Lung (tissue), 12 donors: ENCODE measurements around the gene IL4R. TPM values are rescaled to one million over a fixed set of nuclear protein-coding genes. Genes with fewer than 3 reads are reported as not detected.

Experiments
- ATAC-seq: fragments of 200-7000 bp; cut with Tn5 transposase; one replicate; pipeline ENCODE4 v1.9.1; 2020; ENCODE audit warnings: moderate number of reproducible peaks; ENCODE audit not compliant: insufficient read depth, low FRiP score
- DNase-seq, 3 donors: peaks; one replicate each; pipeline ENCODE4 v3.0.0-alpha.2; 2013 to 2017
- H3K27ac ChIP-seq, 2 donors: one replicate each; pipeline ENCODE4 v1.5.1; 2013; ENCODE audit warnings: mild to moderate bottlenecking in 2 of 2, moderate library complexity in 2 of 2, control low read depth in 1 of 2, inconsistent platforms in 1 of 2, low read depth in 1 of 2, low read length in 1 of 2
- H3K27me3 ChIP-seq, 3 donors: one replicate each; pipeline ENCODE4 v1.5.1; 2013; ENCODE audit warnings: low read length in 2 of 3; ENCODE audit not compliant: control insufficient read depth in 3 of 3, insufficient read depth in 3 of 3
- H3K36me3 ChIP-seq, 4 donors: one replicate each; pipeline ENCODE4 v1.5.1; 2013; ENCODE audit warnings: low read length in 4 of 4, mild to moderate bottlenecking in 1 of 4, moderate library complexity in 1 of 4; ENCODE audit not compliant: control insufficient read depth in 4 of 4, insufficient read depth in 4 of 4
- H3K4me1 ChIP-seq, 5 donors: one replicate each; pipeline ENCODE4 v1.5.1; 2013; ENCODE audit warnings: low read length in 5 of 5, mild to moderate bottlenecking in 2 of 5, moderate library complexity in 1 of 5; ENCODE audit not compliant: control insufficient read depth in 5 of 5, insufficient read depth in 5 of 5
- H3K4me3 ChIP-seq: one replicate; pipeline ENCODE4 v1.5.1; 2013; ENCODE audit warnings: mild to moderate bottlenecking, control low read depth, moderate library complexity
- H3K9ac ChIP-seq, 2 donors: one replicate each; pipeline ENCODE4 v1.5.1; 2013; ENCODE audit warnings: low read length in 2 of 2, control low read depth in 1 of 2; ENCODE audit not compliant: insufficient read depth in 1 of 2
- H3K9me3 ChIP-seq, 4 donors: one replicate each; pipeline ENCODE4 v1.5.1; 2013; ENCODE audit warnings: low read length in 3 of 4, mild to moderate bottlenecking in 1 of 4, moderate library complexity in 1 of 4; ENCODE audit not compliant: control insufficient read depth in 4 of 4, insufficient read depth in 3 of 4
- WGBS, 2 donors: extraction: QIAGEN DNeasy Blood & Tissue Kit; methylation state at CpG; one replicate each; pipeline ENCODE4 v1.1.7; 2013; 5-methylcytosine and 5-hydroxymethylcytosine counted together
- polyA plus RNA-seq, 2 donors: library from polyadenylated mRNA; stranded (reverse); fragments of 200-250 nt; gene quantifications; one replicate each; pipeline ENCODE4 v1.2.1, GENCODE V29; 2013
- total RNA-seq, 2 donors: library from RNA; depleted of rRNA in 1 of 2; stranded (reverse); fragments of >200 nt in 1 of 2; gene quantifications; one replicate each; pipeline ENCODE4 v1.2.1, GENCODE V29; 2014 to 2021
- TF ChIP-seq, protein P1 (sequence below): IDR thresholded peaks from 2 replicates; pipeline ENCODE4 v1.5.1; 2012; ENCODE audit warnings: mild to moderate bottlenecking; ENCODE audit errors: control extremely low read depth, extremely low read depth
- donor health status: control.
- donor health status: control.
- donor health status: Bipolar disorder and iron deficiency.
- donor health status: healthy.
- donor health status: DM: yes; HTN: yes; CAD: no.

IL4R gene
- total and polyA plus RNA-seq, 4 donors, result 61.3 to 175 (median 114) TPM

DNA sequence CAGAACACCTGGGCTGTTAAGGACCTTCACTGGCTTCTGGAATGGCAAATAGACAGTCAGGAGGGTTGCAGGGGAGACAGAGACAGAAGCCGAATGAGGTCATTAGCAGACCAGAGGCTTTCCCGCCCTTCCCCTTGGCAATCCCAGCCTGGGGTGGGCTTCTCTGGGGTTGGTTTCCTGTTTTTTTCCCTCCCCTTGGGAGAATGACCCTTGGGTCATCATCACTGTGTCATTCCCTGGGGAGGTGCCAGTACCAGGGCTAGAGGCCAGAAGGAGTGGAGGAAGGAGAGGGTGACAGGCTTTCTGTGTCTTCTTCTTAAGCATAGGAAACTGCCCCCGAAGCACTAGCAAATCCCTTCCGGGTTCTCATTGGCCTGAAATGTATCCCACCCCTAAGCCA, 45.3 kb downstream of the IL4R start:
- DNase-seq, result peak in 1 of 3 donors; percentile 11
- Histone ChIP-seq H3K36me3 (peaks cover 3 to 77% (median 15%) of the 10 kb centered on the region in 4 donors), H3K27ac (no peak overlapping the region)

DNA sequence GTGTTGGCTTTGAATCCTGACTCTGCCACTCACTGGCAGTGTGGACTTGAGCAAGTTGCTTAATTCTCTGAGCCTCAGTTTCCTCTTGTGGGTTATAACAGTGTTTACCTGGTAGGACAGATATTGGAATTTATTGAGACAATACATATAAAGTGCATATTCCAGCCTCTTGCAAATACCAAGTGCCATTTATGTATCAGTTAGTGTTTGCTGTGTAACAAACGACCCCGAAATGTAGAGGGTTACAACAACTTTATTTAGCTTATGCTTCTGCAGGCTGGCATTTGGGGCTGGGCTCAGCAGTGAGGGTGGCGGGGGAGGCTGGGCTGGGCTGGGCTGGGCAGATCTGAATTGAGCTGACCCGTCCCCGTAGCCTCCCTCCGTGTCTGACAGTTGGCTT, 45.8 kb downstream of the IL4R start:
- Histone ChIP-seq H3K27ac (no peak overlapping the region), H3K4me1 (peaks cover 0 to 11% (median 0%) of the 10 kb centered on the region in 5 donors), H3K9me3 (no peaks in the 10 kb centered on the region), H3K36me3 (peaks cover 3 to 73% (median 15%) of the 10 kb centered on the region in 4 donors), H3K9ac (no peak overlapping the region), H3K4me3 (no peak overlapping the region), H3K27me3 (no peaks in the 10 kb centered on the region)
- DNase-seq (no peak), ATAC-seq (no peak)
- TF ChIP-seq, protein P1, sequence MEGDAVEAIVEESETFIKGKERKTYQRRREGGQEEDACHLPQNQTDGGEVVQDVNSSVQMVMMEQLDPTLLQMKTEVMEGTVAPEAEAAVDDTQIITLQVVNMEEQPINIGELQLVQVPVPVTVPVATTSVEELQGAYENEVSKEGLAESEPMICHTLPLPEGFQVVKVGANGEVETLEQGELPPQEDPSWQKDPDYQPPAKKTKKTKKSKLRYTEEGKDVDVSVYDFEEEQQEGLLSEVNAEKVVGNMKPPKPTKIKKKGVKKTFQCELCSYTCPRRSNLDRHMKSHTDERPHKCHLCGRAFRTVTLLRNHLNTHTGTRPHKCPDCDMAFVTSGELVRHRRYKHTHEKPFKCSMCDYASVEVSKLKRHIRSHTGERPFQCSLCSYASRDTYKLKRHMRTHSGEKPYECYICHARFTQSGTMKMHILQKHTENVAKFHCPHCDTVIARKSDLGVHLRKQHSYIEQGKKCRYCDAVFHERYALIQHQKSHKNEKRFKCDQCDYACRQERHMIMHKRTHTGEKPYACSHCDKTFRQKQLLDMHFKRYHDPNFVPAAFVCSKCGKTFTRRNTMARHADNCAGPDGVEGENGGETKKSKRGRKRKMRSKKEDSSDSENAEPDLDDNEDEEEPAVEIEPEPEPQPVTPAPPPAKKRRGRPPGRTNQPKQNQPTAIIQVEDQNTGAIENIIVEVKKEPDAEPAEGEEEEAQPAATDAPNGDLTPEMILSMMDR, result no peak
- WGBS, 2 donors, result 79 to 90% methylated on average over 6 of the region's 6 CpGs

More for the DNA sequence above, 45.3 kb downstream of the IL4R start:
- Histone ChIP-seq H3K9ac (no peak overlapping the region), H3K4me3 (no peak overlapping the region), H3K4me1 (peaks cover 0 to 11% (median 0%) of the 10 kb centered on the region in 5 donors), H3K9me3 (no peaks in the 10 kb centered on the region), H3K27me3 (no peaks in the 10 kb centered on the region)
- 71 to 90% methylated on average over 4 of the region's 4 CpGs for WGBS, 2 donors
- no peak for ATAC-seq
- TF ChIP-seq, protein P1, result no peak

DNA sequence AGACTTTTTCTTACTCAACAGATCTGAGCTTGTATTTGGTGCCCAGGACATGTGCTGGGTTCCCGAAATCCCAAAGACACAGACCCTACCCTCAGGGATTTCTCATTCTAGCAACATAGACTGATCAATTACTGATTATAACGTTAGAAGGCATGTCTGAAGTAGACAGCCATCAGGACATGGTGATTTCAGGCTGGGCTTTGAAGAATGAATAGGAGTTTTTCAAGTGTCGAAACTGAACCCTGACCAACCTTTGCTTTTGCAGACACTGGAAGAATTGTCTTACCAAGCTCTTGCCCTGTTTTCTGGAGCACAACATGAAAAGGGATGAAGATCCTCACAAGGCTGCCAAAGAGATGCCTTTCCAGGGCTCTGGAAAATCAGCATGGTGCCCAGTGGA, 48.2 kb downstream of the IL4R start:
- H3K4me1 ChIP-seq, result peaks cover 0 to 11% (median 0%) of the 10 kb centered on the region in 5 donors
- TF ChIP-seq, protein P1, result no peak
- no peak for DNase-seq
- H3K9me3 ChIP-seq, result no peaks in the 10 kb centered on the region
- no peak overlapping the region for H3K27ac ChIP-seq
- H3K4me3 ChIP-seq, result no peak overlapping the region
- no peaks in the 10 kb centered on the region for H3K27me3 ChIP-seq
- ATAC-seq, result no peak
- WGBS, 2 donors, result 95 to 98% methylated on average over 3 of the region's 3 CpGs
- peaks cover 3 to 55% (median 15%) of the 10 kb centered on the region in 4 donors for H3K36me3 ChIP-seq
- H3K9ac ChIP-seq, result no peak overlapping the region

DNA sequence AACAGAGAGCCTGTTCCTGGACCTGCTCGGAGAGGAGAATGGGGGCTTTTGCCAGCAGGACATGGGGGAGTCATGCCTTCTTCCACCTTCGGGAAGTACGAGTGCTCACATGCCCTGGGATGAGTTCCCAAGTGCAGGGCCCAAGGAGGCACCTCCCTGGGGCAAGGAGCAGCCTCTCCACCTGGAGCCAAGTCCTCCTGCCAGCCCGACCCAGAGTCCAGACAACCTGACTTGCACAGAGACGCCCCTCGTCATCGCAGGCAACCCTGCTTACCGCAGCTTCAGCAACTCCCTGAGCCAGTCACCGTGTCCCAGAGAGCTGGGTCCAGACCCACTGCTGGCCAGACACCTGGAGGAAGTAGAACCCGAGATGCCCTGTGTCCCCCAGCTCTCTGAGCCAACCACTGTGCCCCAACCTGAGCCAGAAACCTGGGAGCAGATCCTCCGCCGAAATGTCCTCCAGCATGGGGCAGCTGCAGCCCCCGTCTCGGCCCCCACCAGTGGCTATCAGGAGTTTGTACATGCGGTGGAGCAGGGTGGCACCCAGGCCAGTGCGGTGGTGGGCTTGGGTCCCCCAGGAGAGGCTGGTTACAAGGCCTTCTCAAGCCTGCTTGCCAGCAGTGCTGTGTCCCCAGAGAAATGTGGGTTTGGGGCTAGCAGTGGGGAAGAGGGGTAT, 48.9 kb downstream of the IL4R start:
- Histone ChIP-seq H3K27ac (no peak overlapping the region), H3K4me1 (peaks cover 0 to 12% (median 0%) of the 10 kb centered on the region in 5 donors), H3K4me3 (no peak overlapping the region), H3K9ac (no peak overlapping the region), H3K36me3 (peaks cover 3 to 50% (median 15%) of the 10 kb centered on the region in 4 donors), H3K27me3 (no peaks in the 10 kb centered on the region), H3K9me3 (no peaks in the 10 kb centered on the region)
- ATAC-seq (no peak), DNase-seq (no peak)
- 92% methylated on average over 16 of the region's 16 CpGs for WGBS, 2 donors
- TF ChIP-seq, protein P1, result no peak
